PC-3 (cell line): ENCODE results near the gene ZNF516.

Source experiments
- CTCF ChIP-seq: fragments of 300-600 bp; sonication (generic); conservative IDR thresholded peaks from 2 replicates; pipeline ENCODE4 v1.5.1; 2017; ENCODE audit warnings: antibody characterized with exemption, low read depth, mild to moderate bottlenecking, low read length
- EZH2 ChIP-seq: fragments of 300-600 bp; sonication (generic); IDR thresholded peaks from one replicate; pipeline ENCODE4 v1.6.1; 2017; ENCODE audit warnings: antibody characterized with exemption, mild to moderate bottlenecking, low read length; ENCODE audit not compliant: unreplicated experiment

- TF ChIP-seq CTCF (no peak), EZH2 (no peak)
These were observed 126.1 kb downstream of the ZNF516 start for GRCh38 chr18:76368976-76369375.
